ENCODE measurements around the gene TM4SF18. TPM values are rescaled to one million over a fixed set of nuclear protein-coding genes. Genes with fewer than 3 reads are reported as not detected.

The TM4SF18 gene
- total and polyA plus RNA-seq, 2 experiments from 2014 or later: 1.5 to 1.7 TPM

GRCh38 chr3:149305376-149305775, 28.1 kb downstream of the TM4SF18 start:
- Histone ChIP-seq H3K27me3 (no peaks in the 10 kb centered on the region), H3K79me2 (no peaks in the 10 kb centered on the region), H3K4me3 (no peak overlapping the region), H3K27ac (no peak overlapping the region), H3K9me2 (replicated peaks; ENCODE audit: insufficient read depth) (no peaks in the 10 kb centered on the region), H4K20me1 (ENCODE audit: insufficient read depth, poor library complexity, severe bottlenecking) (no peaks in the 10 kb centered on the region), H3K4me2 (no peak overlapping the region), H3K9me3 (ENCODE audit: low read depth) (no peaks in the 10 kb centered on the region), H3K36me3 (replicated peaks; ENCODE audit: insufficient read depth, low read depth) (no peaks in the 10 kb centered on the region), H2AFZ (no peak overlapping the region), H3K4me1 (ENCODE audit: insufficient read depth) (peaks cover 12% of the 10 kb centered on the region)
- TF ChIP-seq CTCF (IDR thresholded peaks at IDR 0.05; ENCODE audit: poor library complexity): no peak
- no peak for TF ChIP-seq EZH2 (IDR thresholded peaks at IDR 0.05; ENCODE audit: borderline replicate concordance)
- no peak for TF ChIP-seq EZH2phosphoT487 (IDR thresholded peaks at IDR 0.05; ENCODE audit: low read depth, severe bottlenecking, unreplicated experiment)
- 98% methylated on average over 2 of the region's 2 CpGs for WGBS (ENCODE audit: low lambda C conversion rate, missing lambda C conversion rate)
- no peak for DNase-seq (ENCODE audit: low spot score)

GRCh38 chr3:149299938-149300801, 33.3 kb downstream of the TM4SF18 start:
- no peaks in the 10 kb centered on the region for H3K36me3 ChIP-seq (replicated peaks; ENCODE audit: insufficient read depth, low read depth)
- peaks cover 35% of the 10 kb centered on the region for H3K4me1 ChIP-seq (ENCODE audit: insufficient read depth)
- peak overlapping the region; percentile 44 for H3K4me2 ChIP-seq
- H3K27me3 ChIP-seq: no peaks in the 10 kb centered on the region
- TF ChIP-seq EZH2phosphoT487 (IDR thresholded peaks at IDR 0.05; ENCODE audit: low read depth, severe bottlenecking, unreplicated experiment) (no peak), CTCF (IDR thresholded peaks at IDR 0.05; ENCODE audit: poor library complexity) (no peak), EZH2 (IDR thresholded peaks at IDR 0.05; ENCODE audit: borderline replicate concordance) (no peak)
- H3K4me3 ChIP-seq: no peak overlapping the region
- H3K9me3 ChIP-seq (ENCODE audit: low read depth): no peaks in the 10 kb centered on the region
- H3K27ac ChIP-seq: peak overlapping the region; percentile 88
- 20% methylated on average over 5 of the region's 5 CpGs for WGBS (ENCODE audit: low lambda C conversion rate, missing lambda C conversion rate)
- H4K20me1 ChIP-seq (ENCODE audit: insufficient read depth, poor library complexity, severe bottlenecking): no peaks in the 10 kb centered on the region
- no peaks in the 10 kb centered on the region for H3K79me2 ChIP-seq
- peak overlapping the region; percentile 4 for H2AFZ ChIP-seq
- H3K9me2 ChIP-seq (replicated peaks; ENCODE audit: insufficient read depth): no peaks in the 10 kb centered on the region
- peak; percentile 85 for DNase-seq (ENCODE audit: low spot score)

- no peaks in the 10 kb centered on the region for H3K36me3 ChIP-seq (replicated peaks; ENCODE audit: insufficient read depth, low read depth)
- no peaks in the 10 kb centered on the region for H4K20me1 ChIP-seq (ENCODE audit: insufficient read depth, poor library complexity, severe bottlenecking)
- 89% methylated on average over 2 of the region's 2 CpGs for WGBS (ENCODE audit: low lambda C conversion rate, missing lambda C conversion rate)
- no peak overlapping the region for H3K27ac ChIP-seq
- no peak overlapping the region for H3K4me3 ChIP-seq
- DNase-seq (ENCODE audit: low spot score): no peak
- H3K9me3 ChIP-seq (ENCODE audit: low read depth): no peaks in the 10 kb centered on the region
- H3K27me3 ChIP-seq: no peaks in the 10 kb centered on the region
- TF ChIP-seq CTCF (IDR thresholded peaks at IDR 0.05; ENCODE audit: poor library complexity): no peak
- no peak for TF ChIP-seq EZH2 (IDR thresholded peaks at IDR 0.05; ENCODE audit: borderline replicate concordance)
- no peak for TF ChIP-seq EZH2phosphoT487 (IDR thresholded peaks at IDR 0.05; ENCODE audit: low read depth, severe bottlenecking, unreplicated experiment)
- H3K4me2 ChIP-seq: no peak overlapping the region
- no peaks in the 10 kb centered on the region for H3K9me2 ChIP-seq (replicated peaks; ENCODE audit: insufficient read depth)
- no peak overlapping the region for H2AFZ ChIP-seq
- no peaks in the 10 kb centered on the region for H3K79me2 ChIP-seq
- H3K4me1 ChIP-seq (ENCODE audit: insufficient read depth): peaks cover 35% of the 10 kb centered on the region
Measured at GRCh38 chr3:149296972-149297371, 36.5 kb downstream of the TM4SF18 start.

All from hepatocyte (in vitro differentiated cells).